ENCODE data around the gene GNA12.

The GNA12 gene

DNA sequence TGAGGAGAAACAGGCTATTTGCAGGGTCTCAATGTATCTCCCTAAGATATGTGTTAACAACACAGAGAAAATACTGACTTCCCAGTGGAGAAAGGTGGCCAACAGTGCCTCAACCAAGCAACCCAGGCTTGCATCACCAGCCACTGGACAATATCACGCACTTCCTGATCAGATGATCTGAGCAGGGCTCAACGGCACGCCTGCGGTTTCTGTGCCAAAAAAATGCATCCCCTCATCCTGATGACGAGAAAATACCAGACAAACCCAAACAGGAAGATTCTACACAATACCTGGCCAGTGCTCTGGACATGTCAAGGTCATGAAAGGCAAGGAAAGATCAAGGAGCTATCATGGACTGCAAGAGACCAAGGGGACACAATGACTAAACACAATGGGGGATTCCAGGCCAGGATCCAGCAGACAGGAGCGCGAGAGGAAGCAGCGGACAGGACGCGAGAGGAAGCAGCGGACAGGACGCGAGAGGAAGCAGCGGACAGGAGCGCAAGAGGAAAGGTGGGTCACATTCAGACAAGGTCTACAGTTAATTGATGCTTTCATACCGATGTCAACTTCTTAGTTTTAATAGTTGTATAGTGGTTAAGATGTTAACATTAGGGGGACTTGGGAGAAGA lies 51.1 kb downstream of the GNA12 start:
- Histone ChIP-seq H3K36me3 (ENCODE audit: control insufficient read depth, low read length) (peaks cover 6% of the 10 kb centered on the region; the same call in 1 of the 2 replicates), H3F3A (ENCODE audit: control insufficient read depth, insufficient read depth) (no peaks in the 10 kb centered on the region), H3K27me3 (ENCODE audit: control insufficient read depth, low read length) (no peaks in the 10 kb centered on the region), H3K79me2 (ENCODE audit: control insufficient read depth, low read length) (0 out of 2 replicates have a peak, but pooled peaks cover 5% of the 10 kb centered on the region), H3K9me2 (replicated peaks; ENCODE audit: control insufficient read depth, low read length) (no peaks in the 10 kb centered on the region), H4K20me1 (ENCODE audit: control insufficient read depth, insufficient read depth, low read depth, low read length) (0 out of 2 replicates have a peak, but pooled peaks cover 4% of the 10 kb centered on the region), H3K4me3 (ENCODE audit: low read length) (no peak overlapping the region), H3K9me3 (ENCODE audit: control insufficient read depth, insufficient read depth, low read length) (no peaks in the 10 kb centered on the region), H3K4me1 (ENCODE audit: control insufficient read depth, low read length) (no peaks in the 10 kb centered on the region), H3K27ac (ENCODE audit: low read depth, low read length) (no peak overlapping the region), H3K4me2 (ENCODE audit: low read length) (no peak overlapping the region)
- TF ChIP-seq EZH2phosphoT487 (IDR thresholded peaks at IDR 0.05; ENCODE audit: borderline replicate concordance, low read length): no peak
- TF ChIP-seq, protein P1, sequence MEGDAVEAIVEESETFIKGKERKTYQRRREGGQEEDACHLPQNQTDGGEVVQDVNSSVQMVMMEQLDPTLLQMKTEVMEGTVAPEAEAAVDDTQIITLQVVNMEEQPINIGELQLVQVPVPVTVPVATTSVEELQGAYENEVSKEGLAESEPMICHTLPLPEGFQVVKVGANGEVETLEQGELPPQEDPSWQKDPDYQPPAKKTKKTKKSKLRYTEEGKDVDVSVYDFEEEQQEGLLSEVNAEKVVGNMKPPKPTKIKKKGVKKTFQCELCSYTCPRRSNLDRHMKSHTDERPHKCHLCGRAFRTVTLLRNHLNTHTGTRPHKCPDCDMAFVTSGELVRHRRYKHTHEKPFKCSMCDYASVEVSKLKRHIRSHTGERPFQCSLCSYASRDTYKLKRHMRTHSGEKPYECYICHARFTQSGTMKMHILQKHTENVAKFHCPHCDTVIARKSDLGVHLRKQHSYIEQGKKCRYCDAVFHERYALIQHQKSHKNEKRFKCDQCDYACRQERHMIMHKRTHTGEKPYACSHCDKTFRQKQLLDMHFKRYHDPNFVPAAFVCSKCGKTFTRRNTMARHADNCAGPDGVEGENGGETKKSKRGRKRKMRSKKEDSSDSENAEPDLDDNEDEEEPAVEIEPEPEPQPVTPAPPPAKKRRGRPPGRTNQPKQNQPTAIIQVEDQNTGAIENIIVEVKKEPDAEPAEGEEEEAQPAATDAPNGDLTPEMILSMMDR (IDR thresholded peaks at IDR 0.05; ENCODE audit: low read depth, low read length, poor library complexity, severe bottlenecking): no peak

DNA sequence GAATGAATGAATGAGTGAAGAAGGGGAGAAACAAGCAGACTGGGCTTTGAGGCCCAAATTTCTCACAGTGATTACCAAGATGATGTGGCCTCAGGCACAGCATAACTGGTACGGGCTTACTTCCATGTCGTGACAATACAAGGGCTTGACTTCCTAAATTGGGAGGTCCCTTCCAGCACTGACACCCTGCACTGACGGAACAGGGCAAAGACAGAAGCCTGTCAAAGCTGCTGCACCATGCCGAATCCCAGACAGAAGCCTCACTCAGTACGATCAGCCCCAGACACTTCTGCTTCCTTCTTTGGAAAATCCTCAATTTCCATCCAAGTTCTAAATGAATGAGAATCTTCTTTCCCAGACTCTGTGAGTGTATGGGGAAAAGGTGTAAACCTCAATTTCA lies 51.9 kb downstream of the GNA12 start:
- H3K79me2 ChIP-seq (ENCODE audit: control insufficient read depth, low read length): no peaks in the 10 kb centered on the region
- peaks cover 6% of the 10 kb centered on the region; the same call in 1 of the 2 replicates for H3K36me3 ChIP-seq (ENCODE audit: control insufficient read depth, low read length)
- no peak overlapping the region for H3K4me2 ChIP-seq (ENCODE audit: low read length)
- H3K27ac ChIP-seq (ENCODE audit: low read depth, low read length): no peak overlapping the region
- no peaks in the 10 kb centered on the region for H3K27me3 ChIP-seq (ENCODE audit: control insufficient read depth, low read length)
- no peak for TF ChIP-seq EZH2phosphoT487 (IDR thresholded peaks at IDR 0.05; ENCODE audit: borderline replicate concordance, low read length)
- TF ChIP-seq, protein P1 (IDR thresholded peaks at IDR 0.05; ENCODE audit: low read depth, low read length, poor library complexity, severe bottlenecking): no peak
- no peak overlapping the region for H3K4me3 ChIP-seq (ENCODE audit: low read length)
- no peaks in the 10 kb centered on the region for H3K4me1 ChIP-seq (ENCODE audit: control insufficient read depth, low read length)
- H4K20me1 ChIP-seq (ENCODE audit: control insufficient read depth, insufficient read depth, low read depth, low read length): 0 out of 2 replicates have a peak, but pooled peaks cover 4% of the 10 kb centered on the region
- no peaks in the 10 kb centered on the region for H3K9me3 ChIP-seq (ENCODE audit: control insufficient read depth, insufficient read depth, low read length)
- H3K9me2 ChIP-seq (replicated peaks; ENCODE audit: control insufficient read depth, low read length): no peaks in the 10 kb centered on the region
- H3F3A ChIP-seq (ENCODE audit: control insufficient read depth, insufficient read depth): no peaks in the 10 kb centered on the region

DNA sequence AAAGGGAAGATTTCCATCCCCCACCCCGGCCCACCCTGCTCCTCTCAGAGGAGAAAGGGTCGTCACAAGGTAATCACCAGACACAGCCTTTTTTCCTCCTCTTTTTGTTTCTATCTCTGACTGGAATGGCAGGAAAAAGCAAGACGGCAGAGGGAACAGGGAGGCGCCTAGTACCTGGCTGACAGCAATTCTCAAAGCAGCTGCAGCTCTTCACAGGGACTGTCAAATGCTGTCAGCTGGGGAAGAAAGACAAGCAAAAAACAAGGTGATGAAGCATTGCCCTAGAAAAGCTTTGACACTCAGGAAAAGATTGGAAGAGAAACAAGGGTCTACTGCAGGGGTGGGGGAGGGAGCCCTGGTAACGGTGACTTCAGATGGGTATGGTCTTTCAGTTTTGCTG lies 52.7 kb downstream of the GNA12 start:
- H3K36me3 ChIP-seq (ENCODE audit: control insufficient read depth, low read length): peaks cover 6% of the 10 kb centered on the region; the same call in 1 of the 2 replicates
- no peaks in the 10 kb centered on the region for H3K27me3 ChIP-seq (ENCODE audit: control insufficient read depth, low read length)
- H4K20me1 ChIP-seq (ENCODE audit: control insufficient read depth, insufficient read depth, low read depth, low read length): 0 out of 2 replicates have a peak, but pooled peaks cover 7% of the 10 kb centered on the region
- H3F3A ChIP-seq (ENCODE audit: control insufficient read depth, insufficient read depth): no peaks in the 10 kb centered on the region
- TF ChIP-seq, protein P1 (IDR thresholded peaks at IDR 0.05; ENCODE audit: low read depth, low read length, poor library complexity, severe bottlenecking): no peak
- no peak for TF ChIP-seq EZH2phosphoT487 (IDR thresholded peaks at IDR 0.05; ENCODE audit: borderline replicate concordance, low read length)
- H3K79me2 ChIP-seq (ENCODE audit: control insufficient read depth, low read length): no peaks in the 10 kb centered on the region
- no peaks in the 10 kb centered on the region for H3K9me2 ChIP-seq (replicated peaks; ENCODE audit: control insufficient read depth, low read length)
- no peak overlapping the region for H3K4me2 ChIP-seq (ENCODE audit: low read length)
- H3K4me3 ChIP-seq (ENCODE audit: low read length): no peak overlapping the region
- H3K9me3 ChIP-seq (ENCODE audit: control insufficient read depth, insufficient read depth, low read length): no peaks in the 10 kb centered on the region
- no peak overlapping the region for H3K27ac ChIP-seq (ENCODE audit: low read depth, low read length)
- no peaks in the 10 kb centered on the region for H3K4me1 ChIP-seq (ENCODE audit: control insufficient read depth, low read length)
